D721Med (cell line): Measurements from ENCODE around the gene ARID4A.

Experiments used
- DNase-seq: peaks from one replicate; pipeline ENCODE4 v3.0.0; 2011; ENCODE audit warnings: low spot score; ENCODE audit not compliant: insufficient read length
- FAIRE-seq: peaks from 2 replicates; lab custom pipeline; 2011; peaks lifted over from hg19 to GRCh38; lab: Jason Lieb, UNC
- TF ChIP-seq, protein P1 (sequence below): IDR thresholded peaks from 2 replicates; pipeline ENCODE4 v1.5.1; 2012; ENCODE audit warnings: mild to moderate bottlenecking, control low read depth; ENCODE audit not compliant: insufficient read depth; ENCODE audit errors: missing control alignments

ARID4A gene

DNA sequence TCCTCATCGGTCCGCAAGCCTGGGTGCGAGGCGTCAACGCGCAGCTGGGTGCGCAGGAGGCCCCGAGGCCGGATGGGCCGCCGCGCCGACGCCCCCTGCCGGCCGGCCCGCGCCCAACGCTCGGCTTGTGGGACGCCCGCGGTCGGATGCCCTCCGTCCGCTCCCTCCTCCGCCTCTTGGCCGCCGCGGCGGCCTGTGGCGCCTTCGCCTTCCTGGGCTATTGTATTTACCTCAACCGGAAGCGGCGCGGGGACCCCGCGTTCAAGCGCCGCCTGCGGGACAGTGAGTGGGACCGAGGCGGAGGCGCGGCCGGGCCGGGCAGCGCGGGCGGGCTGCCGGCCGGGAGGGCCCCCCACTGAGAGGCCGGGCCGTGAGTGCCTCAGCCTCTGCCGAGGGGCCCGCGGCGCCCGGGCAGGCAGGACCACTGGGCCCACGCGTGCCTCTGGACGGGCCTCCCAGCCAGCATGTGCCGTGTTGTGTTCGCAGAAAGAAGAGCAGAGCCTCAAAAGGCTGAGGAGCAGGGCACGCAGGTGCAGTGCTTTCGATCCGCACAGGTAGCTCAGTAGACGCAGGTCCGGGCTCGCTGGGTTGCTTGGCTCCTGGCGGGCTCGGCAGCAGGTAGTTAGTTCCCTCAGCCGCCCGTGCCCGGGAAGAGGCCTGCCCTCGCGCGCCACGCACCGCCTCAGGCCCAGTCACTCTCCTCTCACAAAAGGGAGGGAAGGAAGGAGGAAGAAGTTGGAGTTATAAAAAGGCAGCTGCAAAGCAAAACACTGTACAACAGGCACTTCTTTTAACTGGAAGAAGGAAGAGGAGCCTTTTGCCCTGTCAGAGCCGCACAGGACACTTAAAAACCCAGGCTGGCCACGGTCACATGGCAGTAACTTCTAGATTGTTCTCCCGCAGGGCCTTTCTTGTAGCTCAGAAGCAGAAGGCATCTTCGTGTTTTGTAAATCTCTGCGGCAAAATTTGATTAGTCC lies 97.7 kb downstream of the ARID4A start, which contains the start of gene TOMM20L:
TSS of gene TOMM20L (plus strand) at position 119 of the 977 bp plus-strand sequence. CDS start at position 147, 28 bp downstream.
- DNase-seq (no peak), FAIRE-seq (no peak)
- TF ChIP-seq, protein P1, sequence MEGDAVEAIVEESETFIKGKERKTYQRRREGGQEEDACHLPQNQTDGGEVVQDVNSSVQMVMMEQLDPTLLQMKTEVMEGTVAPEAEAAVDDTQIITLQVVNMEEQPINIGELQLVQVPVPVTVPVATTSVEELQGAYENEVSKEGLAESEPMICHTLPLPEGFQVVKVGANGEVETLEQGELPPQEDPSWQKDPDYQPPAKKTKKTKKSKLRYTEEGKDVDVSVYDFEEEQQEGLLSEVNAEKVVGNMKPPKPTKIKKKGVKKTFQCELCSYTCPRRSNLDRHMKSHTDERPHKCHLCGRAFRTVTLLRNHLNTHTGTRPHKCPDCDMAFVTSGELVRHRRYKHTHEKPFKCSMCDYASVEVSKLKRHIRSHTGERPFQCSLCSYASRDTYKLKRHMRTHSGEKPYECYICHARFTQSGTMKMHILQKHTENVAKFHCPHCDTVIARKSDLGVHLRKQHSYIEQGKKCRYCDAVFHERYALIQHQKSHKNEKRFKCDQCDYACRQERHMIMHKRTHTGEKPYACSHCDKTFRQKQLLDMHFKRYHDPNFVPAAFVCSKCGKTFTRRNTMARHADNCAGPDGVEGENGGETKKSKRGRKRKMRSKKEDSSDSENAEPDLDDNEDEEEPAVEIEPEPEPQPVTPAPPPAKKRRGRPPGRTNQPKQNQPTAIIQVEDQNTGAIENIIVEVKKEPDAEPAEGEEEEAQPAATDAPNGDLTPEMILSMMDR = no peak

DNA sequence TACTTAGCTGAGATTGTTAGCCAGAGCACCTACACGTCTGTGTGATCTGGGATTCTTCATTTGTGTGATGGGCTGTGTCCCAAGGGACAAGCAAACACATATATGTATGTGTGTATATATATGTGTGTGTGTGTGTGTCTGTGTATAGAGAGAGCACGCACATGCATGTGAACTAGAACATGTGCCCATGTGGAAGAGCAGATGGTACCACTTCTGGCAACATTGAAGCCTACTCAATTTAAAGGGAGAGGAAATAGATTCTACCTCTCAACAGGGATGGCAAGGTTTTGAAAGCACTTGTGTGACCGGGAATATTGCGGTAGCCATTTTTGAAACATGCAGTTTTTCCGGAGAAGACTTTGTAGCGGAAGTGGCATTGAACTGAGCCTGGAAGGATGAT lies 98.8 kb downstream of the ARID4A start:
- no peak for DNase-seq
- no peak for FAIRE-seq
- TF ChIP-seq, protein P1 = no peak

DNA sequence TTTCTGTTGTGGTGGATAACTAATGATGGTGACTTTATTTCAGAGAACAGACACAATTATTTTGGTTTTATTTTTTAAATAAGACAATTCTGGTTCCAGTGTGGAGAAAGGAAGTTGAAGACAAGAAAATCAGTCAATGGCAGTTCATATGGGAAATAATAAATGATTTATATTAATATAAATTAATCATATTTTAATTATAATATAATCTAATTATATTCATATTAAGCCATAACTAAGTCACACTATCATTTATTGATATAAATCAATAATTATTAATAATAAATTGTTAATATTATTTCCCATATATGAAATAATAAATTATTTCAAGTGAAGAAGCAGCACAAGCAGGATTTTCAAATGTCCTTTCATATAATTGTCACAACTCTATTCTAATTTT lies 100.1 kb downstream of the ARID4A start:
- FAIRE-seq (no peak), DNase-seq (no peak)
- TF ChIP-seq, protein P1 = no peak

DNA sequence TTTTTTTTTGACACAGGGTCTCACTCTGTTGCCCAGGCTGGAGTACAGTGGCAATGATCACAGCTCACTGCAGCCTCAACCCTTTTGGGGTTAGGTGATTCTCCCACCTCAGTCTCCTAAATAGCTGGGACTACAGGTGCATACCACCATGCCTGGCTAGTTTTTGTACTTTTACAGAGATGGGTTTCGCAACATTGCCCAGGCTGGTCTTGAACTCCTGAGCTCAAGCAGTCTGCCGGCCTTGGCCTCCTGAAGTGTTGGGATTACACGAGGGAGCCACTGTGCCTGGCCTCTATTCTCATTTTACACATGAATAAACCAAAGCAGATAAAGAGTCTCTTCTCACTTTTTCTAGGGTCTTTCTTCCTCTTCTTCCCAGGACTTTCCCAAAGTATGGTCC lies 100.5 kb downstream of the ARID4A start:
- no peak for FAIRE-seq
- TF ChIP-seq, protein P1 = no peak
- no peak for DNase-seq

DNA sequence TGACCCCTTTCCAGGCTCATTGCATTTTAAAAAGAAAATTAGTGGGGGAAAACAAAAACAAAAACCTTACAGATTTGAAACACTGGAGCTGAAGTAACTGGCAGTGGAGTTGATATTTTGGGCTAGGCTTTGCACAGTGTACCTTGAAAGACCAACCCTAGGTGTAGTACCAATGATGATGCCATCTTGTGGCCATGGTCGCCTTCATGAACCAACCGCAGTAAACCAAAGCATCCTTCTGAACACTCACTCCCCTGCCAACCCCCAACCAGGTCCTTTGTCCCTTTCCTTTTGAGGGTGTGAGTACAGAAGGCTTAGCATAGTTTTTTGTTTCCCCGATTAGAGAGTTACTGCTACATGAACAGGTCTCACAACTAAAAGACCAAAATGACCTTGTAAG lies 103.2 kb downstream of the ARID4A start:
- no peak for FAIRE-seq
- no peak for DNase-seq
- TF ChIP-seq, protein P1 = no peak

DNA sequence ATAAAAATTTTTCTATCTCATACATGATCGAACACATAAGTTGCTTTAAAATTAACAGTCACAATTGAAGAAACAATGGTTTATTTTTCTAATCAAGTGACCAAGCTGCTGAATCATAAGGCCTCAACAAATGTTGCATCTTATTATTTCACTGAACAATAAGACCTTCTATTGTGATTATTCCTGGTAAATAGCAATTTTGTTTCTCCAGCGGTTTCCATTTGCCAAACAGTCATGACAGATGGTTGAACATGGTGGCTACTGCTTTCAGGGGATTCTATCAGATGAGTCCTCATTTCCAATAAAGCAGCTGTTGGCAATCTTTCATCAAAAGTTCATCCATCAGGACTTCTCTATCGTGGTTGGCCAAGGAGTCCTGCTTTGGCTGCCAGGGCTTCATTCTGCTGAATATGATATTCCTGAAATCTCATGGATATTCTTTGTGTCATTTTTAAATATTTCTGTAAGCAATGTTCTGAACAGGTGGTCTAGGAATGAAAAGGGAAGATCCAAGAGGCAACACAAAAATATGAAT lies 110.4 kb downstream of the ARID4A start:
- no peak for DNase-seq
- FAIRE-seq = no peak

More for the DNA sequence above, 110.4 kb downstream of the ARID4A start:
- TF ChIP-seq, protein P1 = no peak
